ENCODE results near the gene SPRR5.

DNA sequence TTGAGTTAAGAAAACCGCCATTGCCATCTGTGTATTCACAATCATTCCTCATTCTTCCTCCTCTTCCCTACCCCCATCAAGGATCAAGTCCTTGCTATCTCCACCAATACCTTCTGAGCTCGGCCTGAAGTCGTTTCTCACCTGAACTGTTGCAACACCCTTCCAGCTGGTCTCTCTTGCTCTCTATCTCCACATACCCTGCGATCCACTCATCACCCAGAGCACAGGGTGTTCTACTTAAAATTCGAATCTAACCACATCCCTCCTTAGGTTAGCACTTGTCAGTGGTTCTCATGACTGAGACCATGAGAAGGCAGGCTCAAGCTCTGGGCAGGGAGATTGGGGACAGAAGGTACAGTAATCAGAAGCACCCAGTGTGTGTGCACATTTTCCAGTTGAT is 34.1 kb upstream of the SPRR5 start:
- TF ChIP-seq, protein P1, sequence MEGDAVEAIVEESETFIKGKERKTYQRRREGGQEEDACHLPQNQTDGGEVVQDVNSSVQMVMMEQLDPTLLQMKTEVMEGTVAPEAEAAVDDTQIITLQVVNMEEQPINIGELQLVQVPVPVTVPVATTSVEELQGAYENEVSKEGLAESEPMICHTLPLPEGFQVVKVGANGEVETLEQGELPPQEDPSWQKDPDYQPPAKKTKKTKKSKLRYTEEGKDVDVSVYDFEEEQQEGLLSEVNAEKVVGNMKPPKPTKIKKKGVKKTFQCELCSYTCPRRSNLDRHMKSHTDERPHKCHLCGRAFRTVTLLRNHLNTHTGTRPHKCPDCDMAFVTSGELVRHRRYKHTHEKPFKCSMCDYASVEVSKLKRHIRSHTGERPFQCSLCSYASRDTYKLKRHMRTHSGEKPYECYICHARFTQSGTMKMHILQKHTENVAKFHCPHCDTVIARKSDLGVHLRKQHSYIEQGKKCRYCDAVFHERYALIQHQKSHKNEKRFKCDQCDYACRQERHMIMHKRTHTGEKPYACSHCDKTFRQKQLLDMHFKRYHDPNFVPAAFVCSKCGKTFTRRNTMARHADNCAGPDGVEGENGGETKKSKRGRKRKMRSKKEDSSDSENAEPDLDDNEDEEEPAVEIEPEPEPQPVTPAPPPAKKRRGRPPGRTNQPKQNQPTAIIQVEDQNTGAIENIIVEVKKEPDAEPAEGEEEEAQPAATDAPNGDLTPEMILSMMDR (conservative IDR thresholded peaks at IDR 0.05): no peak
- no peak for TF ChIP-seq ZFX (IDR thresholded peaks at IDR 0.05)
